22Rv1 (cell line): ENCODE measurements around the gene SLIT1.

Source experiments
- CTCF ChIP-seq: fragments of 450-650 bp; IDR thresholded peaks from 2 replicates; pipeline ENCODE4 v1.5.1; 2017; ENCODE audit warnings: mild to moderate bottlenecking
- ZFX ChIP-seq: fragments of 450-650 bp; IDR thresholded peaks from 2 replicates; pipeline ENCODE4 v1.6.1; 2017; ENCODE audit warnings: antibody characterized with exemption, borderline replicate concordance

DNA sequence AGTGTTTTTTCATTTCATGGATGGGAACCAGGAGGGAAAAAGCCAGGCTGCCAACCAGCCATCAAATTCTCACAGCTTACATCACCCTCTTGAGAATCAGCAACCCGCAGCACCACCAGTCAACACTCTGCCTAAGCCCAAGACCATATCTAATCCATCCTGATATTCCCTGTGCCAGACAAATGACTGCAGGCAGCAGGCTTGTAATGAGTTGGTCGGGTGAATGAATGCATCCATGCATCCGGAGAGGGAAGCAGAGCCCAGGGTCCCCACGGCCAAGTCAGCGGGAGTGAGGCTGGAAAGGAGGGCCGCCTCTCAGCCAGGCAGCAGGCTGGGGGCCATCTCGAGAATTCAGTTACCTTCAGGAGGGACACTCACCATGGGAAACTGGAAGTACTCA, 46.9 kb downstream of the SLIT1 start:
- TF ChIP-seq CTCF (no peak), ZFX (no peak)
